ENCODE data around the gene MCTP1.

- TF ChIP-seq CTCF (IDR thresholded peaks at IDR 0.05): no peak
- no peak for TF ChIP-seq ZFX (IDR thresholded peaks at IDR 0.05; ENCODE audit: borderline replicate concordance)
Measured at GRCh38 chr5:95191330-95191729, 93.6 kb downstream of the MCTP1 start.
